OCI-LY7 (cell line): Measurements from ENCODE around the gene RGS19. TPM values are rescaled to one million over a fixed set of nuclear protein-coding genes. Genes with fewer than 3 reads are reported as not detected.
A peak's percentile ranks its signal among the peaks of the same experiment; 100 is the strongest.

ENCODE experiments used
- BruUV-seq: library from RNA; stranded (reverse); fragments of 400-500 nt; replicated peaks from 2 replicates; lab custom pipeline; 2021; lab: Mats Ljungman, UMichigan
- CTCF ChIA-PET: fragments of 300-600 bp; sonication (Branson Sonifier 250); formaldehyde crosslinking; loops from one replicate; lab custom pipeline; 2022; ENCODE audit warnings: antibody characterized with exemption; ENCODE audit not compliant: unreplicated experiment; lab: Charles Lee
- POLR2A ChIA-PET: fragments of 300-600 bp; sonication (Branson Sonifier 250); formaldehyde crosslinking; loops from one replicate; lab custom pipeline; 2022; ENCODE audit warnings: antibody characterized with exemption; lab: Charles Lee
- DNase-seq: peaks from one replicate; pipeline ENCODE4 v3.0.0-alpha.2; 2015; ENCODE audit warnings: low spot score
- H2AFZ ChIP-seq: fragments of 200-600 bp; sonication (generic), shearing (Covaris generic); 2 replicates; pipeline ENCODE4 v1.6.1; 2014; ENCODE audit warnings: mild to moderate bottlenecking, antibody characterized with exemption, low read length, moderate library complexity
- H3K27ac ChIP-seq: fragments of 200-600 bp; sonication (generic); 2 replicates; pipeline ENCODE4 v1.5.1; 2014; ENCODE audit warnings: mixed run types, low read depth, mild to moderate bottlenecking, moderate library complexity, low read length, inconsistent platforms; ENCODE audit not compliant: poor library complexity, severe bottlenecking
- H3K36me3 ChIP-seq: fragments of 200-600 bp; sonication (generic); 2 replicates; pipeline ENCODE4 v1.6.1; 2014; ENCODE audit warnings: mild to moderate bottlenecking, antibody characterized with exemption, low read length, moderate library complexity, mixed read lengths; ENCODE audit not compliant: insufficient read depth
- H3K4me1 ChIP-seq: fragments of 200-600 bp; sonication (generic); 2 replicates; pipeline ENCODE4 v1.5.1; 2014; ENCODE audit warnings: mild to moderate bottlenecking, low read length; ENCODE audit not compliant: insufficient read depth, poor library complexity, severe bottlenecking
- H3K4me2 ChIP-seq: fragments of 200-600 bp; sonication (generic); 2 replicates; pipeline ENCODE4 v1.6.1; 2014; ENCODE audit warnings: mild to moderate bottlenecking, low read length
- H3K4me3 ChIP-seq: fragments of 200-600 bp; sonication (generic); 2 replicates; pipeline ENCODE4 v1.5.1; 2014; ENCODE audit warnings: mild to moderate bottlenecking, low read depth, low read length; ENCODE audit not compliant: poor library complexity, severe bottlenecking
- H3K79me2 ChIP-seq: fragments of 200-600 bp; sonication (generic); 2 replicates; pipeline ENCODE4 v1.6.1; 2016; ENCODE audit warnings: low read depth, mild to moderate bottlenecking, low read length, moderate library complexity, mixed read lengths; ENCODE audit not compliant: insufficient read depth
- H3K9me2 ChIP-seq: fragments of 200-600 bp; sonication (generic); 2 replicates; pipeline ENCODE4 v1.6.1; 2016; ENCODE audit warnings: mild to moderate bottlenecking, low read length, mixed read lengths; ENCODE audit not compliant: insufficient read depth
- H3K9me3 ChIP-seq: fragments of 200-600 bp; sonication (generic); 2 replicates; pipeline ENCODE4 v1.6.1; 2014; ENCODE audit warnings: mild to moderate bottlenecking, mixed run types, low read length, mixed read lengths
- H4K20me1 ChIP-seq: fragments of 200-600 bp; sonication (generic); 2 replicates; pipeline ENCODE4 v1.6.1; 2014; ENCODE audit warnings: mild to moderate bottlenecking, antibody characterized with exemption, low read length, moderate library complexity, mixed read lengths; ENCODE audit not compliant: insufficient read depth
- EZH2phosphoT487 ChIP-seq: fragments of 200-600 bp; sonication (generic); IDR thresholded peaks from 2 replicates; pipeline ENCODE4 v1.6.1; 2018; ENCODE audit warnings: low read depth, borderline replicate concordance, mild to moderate bottlenecking, mixed run types, antibody characterized with exemption, low read length, moderate library complexity, mixed read lengths
- intact Hi-C: fragments of 100-400 bp; cut with micrococcal nuclease; formaldehyde crosslinking; loops from one replicate; pipeline ENCODE4 v1.10.0; 2022; ENCODE audit not compliant: unreplicated experiment
- total RNA-seq, 2 experiments: library from RNA; depleted of rRNA in 1 of 2; stranded (reverse); fragments of >200 nt in 1 of 2; shearing (Covaris generic) in 1 of 2; gene quantifications; 2 replicates each; pipeline ENCODE4 v1.2.3, GENCODE V29; 2014 to 2022
- TF ChIP-seq, protein P1 (sequence below): fragments of 200-600 bp; sonication (generic); conservative IDR thresholded peaks from 2 replicates; pipeline ENCODE4 v1.5.1; 2014; ENCODE audit warnings: mild to moderate bottlenecking, antibody characterized with exemption, low read length, moderate library complexity, mixed read lengths

RGS19 gene
- total RNA-seq, 2 experiments from 2014 or later: 69.4 to 106 TPM

- H3K9me3 ChIP-seq: no peaks in the 10 kb centered on the region
- intact Hi-C loops: loop anchor here (2.0 to 5.0 kb wide), 4 partner anchors 15 to 451 kb away; partner anchors contain the start of genes GMEB2, PRPF6 and TCEA2
- TF ChIP-seq, protein P1, sequence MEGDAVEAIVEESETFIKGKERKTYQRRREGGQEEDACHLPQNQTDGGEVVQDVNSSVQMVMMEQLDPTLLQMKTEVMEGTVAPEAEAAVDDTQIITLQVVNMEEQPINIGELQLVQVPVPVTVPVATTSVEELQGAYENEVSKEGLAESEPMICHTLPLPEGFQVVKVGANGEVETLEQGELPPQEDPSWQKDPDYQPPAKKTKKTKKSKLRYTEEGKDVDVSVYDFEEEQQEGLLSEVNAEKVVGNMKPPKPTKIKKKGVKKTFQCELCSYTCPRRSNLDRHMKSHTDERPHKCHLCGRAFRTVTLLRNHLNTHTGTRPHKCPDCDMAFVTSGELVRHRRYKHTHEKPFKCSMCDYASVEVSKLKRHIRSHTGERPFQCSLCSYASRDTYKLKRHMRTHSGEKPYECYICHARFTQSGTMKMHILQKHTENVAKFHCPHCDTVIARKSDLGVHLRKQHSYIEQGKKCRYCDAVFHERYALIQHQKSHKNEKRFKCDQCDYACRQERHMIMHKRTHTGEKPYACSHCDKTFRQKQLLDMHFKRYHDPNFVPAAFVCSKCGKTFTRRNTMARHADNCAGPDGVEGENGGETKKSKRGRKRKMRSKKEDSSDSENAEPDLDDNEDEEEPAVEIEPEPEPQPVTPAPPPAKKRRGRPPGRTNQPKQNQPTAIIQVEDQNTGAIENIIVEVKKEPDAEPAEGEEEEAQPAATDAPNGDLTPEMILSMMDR: no peak
- no peak for TF ChIP-seq EZH2phosphoT487
- no peak overlapping the region for H2AFZ ChIP-seq
- peak overlapping the region; percentile 97 for H3K27ac ChIP-seq
- no peaks in the 10 kb centered on the region for H3K9me2 ChIP-seq
- POLR2A ChIA-PET: interaction anchor here (1.6 kb wide), 1 partner anchor 12 kb away, joined by 3 read pairs; no protein-coding TSS in a partner anchor
- H3K36me3 ChIP-seq: peaks cover 30% of the 10 kb centered on the region; the same call in 1 of the 2 replicates
- CTCF ChIA-PET: interaction anchor here (0.6 kb wide), 1 partner anchor 540 kb away, joined by 13 read pairs; no protein-coding TSS in a partner anchor
- peak overlapping the region; percentile 94 for H3K4me3 ChIP-seq
- peak overlapping the region; percentile 90 for H3K4me2 ChIP-seq
- BruUV-seq: no TSS peak
- DNase-seq: peak; percentile 92
- H3K4me1 ChIP-seq: peaks cover 40% of the 10 kb centered on the region
- H4K20me1 ChIP-seq: no peaks in the 10 kb centered on the region
- peaks cover 13% of the 10 kb centered on the region; the same call in 1 of the 2 replicates for H3K79me2 ChIP-seq
Observed at GRCh38 chr20:64077876-64078551, 1.3 kb downstream of the RGS19 start.

DNA sequence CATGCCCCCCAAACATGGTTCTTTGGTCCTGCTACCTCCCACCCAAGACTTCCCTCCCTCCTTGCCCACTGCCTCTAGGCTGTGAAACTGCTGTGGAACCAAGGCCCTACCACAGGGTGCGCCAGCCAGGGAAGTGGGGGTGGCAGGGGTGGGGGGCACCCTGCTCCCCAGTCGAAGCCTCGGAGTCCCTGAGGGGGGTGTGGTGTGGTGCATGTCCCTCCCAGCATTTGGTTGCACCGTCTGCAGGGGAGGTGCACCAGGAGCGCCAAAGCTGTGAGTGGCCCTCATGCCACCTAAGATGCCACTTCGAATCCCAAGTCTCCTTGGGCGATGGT lies 1.8 kb downstream of the RGS19 start:
- ChIA-PET CTCF (no interaction called here), POLR2A (interaction anchor here (1.6 kb wide), 1 partner anchor 11 kb away, joined by 3 read pairs; no protein-coding TSS in a partner anchor)
- no peaks in the 10 kb centered on the region for H3K9me3 ChIP-seq
- no peaks in the 10 kb centered on the region for H3K9me2 ChIP-seq
- BruUV-seq: no TSS peak
- H4K20me1 ChIP-seq: no peaks in the 10 kb centered on the region
- H3K79me2 ChIP-seq: peaks cover 13% of the 10 kb centered on the region; the same call in 1 of the 2 replicates
- H3K27ac ChIP-seq: peak overlapping the region; percentile 97
- peaks cover 37% of the 10 kb centered on the region for H3K4me1 ChIP-seq
- H2AFZ ChIP-seq: no peak overlapping the region
- peak overlapping the region; percentile 90 for H3K4me2 ChIP-seq
- H3K4me3 ChIP-seq: peak overlapping the region; percentile 94
- peaks cover 35% of the 10 kb centered on the region; the same call in 1 of the 2 replicates for H3K36me3 ChIP-seq
- intact Hi-C loops: loop anchor here (5.0 kb wide), 2 partner anchors 95 to 450 kb away; partner anchors contain the start of genes GMEB2 and PRPF6
- DNase-seq: no peak
- TF ChIP-seq EZH2phosphoT487: no peak
- TF ChIP-seq, protein P1: 0 out of 2 replicates have a peak, but pooled peaks have one; percentile 9
